Uterus (tissue), 2 donors: ENCODE data around the gene CIC.

Experiments
- CTCF ChIP-seq, 4 experiments: fragments of 200-600 bp in 2 of 4; fragments of 450-650 bp in 2 of 4; sonication (generic) in 2 of 4; IDR thresholded peaks; one replicate each; pipeline ENCODE4 v1.5.1; 2016 to 2019; ENCODE audit warnings: antibody characterized with exemption in 4 of 4, mild to moderate bottlenecking in 2 of 4, moderate library complexity in 1 of 4
- POLR2A ChIP-seq, 2 donors: fragments of 450-650 bp; IDR thresholded peaks; one replicate each; pipeline ENCODE4 v1.6.1; 2016; ENCODE audit warnings: antibody characterized with exemption in 2 of 2, mild to moderate bottlenecking in 1 of 2, moderate library complexity in 1 of 2

- TF ChIP-seq CTCF (IDR thresholded peaks at IDR 0.05): no peak
- TF ChIP-seq POLR2A (IDR thresholded peaks at IDR 0.05): no peak
Measured at GRCh38 chr19:42247640-42248199, 21.3 kb upstream of the CIC start.
